Fibroblast of the aortic adventitia (primary cell): ENCODE data around the gene LRRC36. TPM values are rescaled to one million over a fixed set of nuclear protein-coding genes. Genes with fewer than 3 reads are reported as not detected.

Source experiments
- DNase-seq: peaks from one replicate; pipeline ENCODE4 v3.0.0-alpha.2; 2010; ENCODE audit warnings: low read depth
- H3K4me3 ChIP-seq: 2 replicates; pipeline ENCODE4 v1.5.1; 2011; ENCODE audit warnings: low read depth, mild to moderate bottlenecking, control low read depth, low read length, moderate library complexity
- CTCF ChIP-seq: IDR thresholded peaks from 2 replicates; pipeline ENCODE4 v1.5.1; 2011; ENCODE audit warnings: mild to moderate bottlenecking, low read length, control low read depth, inconsistent platforms; ENCODE audit not compliant: insufficient read depth
- total RNA-seq: library from RNA; depleted of rRNA; stranded (reverse); fragments of >200 nt; gene quantifications from 2 replicates; pipeline ENCODE4 v1.2.3, GENCODE V29; 2012; ENCODE audit warnings: low replicate concordance

The LRRC36 gene
- total RNA-seq, 1 donor, result not detected

- H3K4me3 ChIP-seq, result no peak overlapping the region
- no peak for DNase-seq
- TF ChIP-seq CTCF, result no peak
Measured at GRCh38 chr16:67327743-67328142, 1.1 kb downstream of the LRRC36 start.

GRCh38 chr16:67329901-67330300, 3.3 kb downstream of the LRRC36 start:
- no peak for DNase-seq
- TF ChIP-seq CTCF, result no peak
- H3K4me3 ChIP-seq, result no peak overlapping the region

- TF ChIP-seq CTCF, result no peak
- no peak for DNase-seq
Measured at GRCh38 chr16:67333315-67333714, 6.7 kb downstream of the LRRC36 start.

GRCh38 chr16:67336116-67336515, 9.5 kb downstream of the LRRC36 start:
- H3K4me3 ChIP-seq, result no peak overlapping the region
- no peak for TF ChIP-seq CTCF
- DNase-seq, result no peak

More at GRCh38 chr16:67333315-67333714, 6.7 kb downstream of the LRRC36 start:
- H3K4me3 ChIP-seq, result no peak overlapping the region

DNA sequence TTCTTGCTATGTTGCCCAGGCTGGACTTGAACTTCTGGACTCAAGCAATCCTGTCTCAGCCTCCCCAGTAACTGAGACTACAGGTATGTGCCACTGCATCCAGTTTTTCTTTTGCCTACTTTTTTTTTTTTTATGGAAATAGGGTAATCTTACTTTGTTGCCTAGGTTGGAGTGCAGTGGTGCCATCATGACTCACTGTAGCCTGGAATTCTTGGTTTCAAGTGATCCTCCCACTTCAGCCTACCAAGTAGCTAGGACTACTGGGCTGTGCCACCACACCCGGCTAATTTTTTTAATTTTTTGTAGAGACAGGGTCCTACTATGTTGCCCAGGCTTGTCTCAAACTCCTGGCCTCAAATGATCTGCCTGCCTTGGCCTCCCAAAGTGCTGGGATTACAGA, 10.0 kb downstream of the LRRC36 start:
- no peak for TF ChIP-seq CTCF
- no peak for DNase-seq

GRCh38 chr16:67339453-67339852, 12.8 kb downstream of the LRRC36 start:
- no peak overlapping the region for H3K4me3 ChIP-seq
- DNase-seq, result peak; percentile 70
- peak; percentile 45 for TF ChIP-seq CTCF

More for the DNA sequence above, 10.0 kb downstream of the LRRC36 start:
- no peak overlapping the region for H3K4me3 ChIP-seq

DNA sequence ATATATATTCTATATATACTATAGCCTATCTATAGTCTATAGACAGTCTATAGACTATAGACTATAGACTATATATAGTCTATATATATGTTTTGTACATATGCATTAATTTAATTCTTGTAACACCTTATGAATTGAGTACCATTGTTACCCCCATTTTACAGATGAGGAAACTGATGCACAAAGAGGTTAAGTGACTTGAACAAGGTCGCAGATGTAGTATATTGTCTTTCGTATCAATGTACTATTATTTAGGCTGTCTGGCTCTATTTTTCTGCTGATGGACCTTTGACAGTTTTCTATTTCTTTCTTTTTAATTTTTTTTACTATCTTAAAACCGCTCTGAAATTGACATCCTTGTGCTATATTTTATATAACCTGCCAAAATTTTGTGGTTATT, 14.6 kb downstream of the LRRC36 start:
- no peak overlapping the region for H3K4me3 ChIP-seq
- no peak for TF ChIP-seq CTCF
- no peak for DNase-seq
